Type B pancreatic cell (in vitro differentiated cells): Measurements from ENCODE around the gene SUPT6H. TPM values are rescaled to one million over a fixed set of nuclear protein-coding genes. Genes with fewer than 3 reads are reported as not detected.

ENCODE experiments used
- DNase-seq: peaks from one replicate; pipeline ENCODE4 v3.0.0; 2021; ENCODE audit warnings: mixed read lengths; ENCODE audit not compliant: unreplicated experiment; ENCODE audit errors: extremely low spot score
- H3K27ac Mint-ChIP-seq: 2 replicates; pipeline ENCODE4 v1.8.0; 2021; ENCODE audit warnings: mild to moderate bottlenecking, mixed read lengths
- H3K27me3 Mint-ChIP-seq: 2 replicates; pipeline ENCODE4 v1.8.0; 2021; ENCODE audit warnings: mixed read lengths
- H3K36me3 Mint-ChIP-seq: 2 replicates; pipeline ENCODE4 v1.8.0; 2021; ENCODE audit warnings: mixed read lengths
- H3K4me1 Mint-ChIP-seq: one replicate; pipeline ENCODE4 v1.8.0; 2021; ENCODE audit warnings: mixed read lengths; ENCODE audit not compliant: unreplicated experiment
- H3K4me3 Mint-ChIP-seq: 2 replicates; pipeline ENCODE4 v1.8.0; 2021; ENCODE audit warnings: mild to moderate bottlenecking, mixed read lengths
- H3K9me3 Mint-ChIP-seq: 2 replicates; pipeline ENCODE4 v1.8.0; 2021; ENCODE audit warnings: mixed read lengths
- total RNA-seq: library from RNA; stranded (reverse); gene quantifications from 2 replicates; pipeline ENCODE4 v1.2.1, GENCODE V29; 2021; ENCODE audit warnings: low replicate concordance
- TF ChIP-seq, protein P1 (sequence below): fragments of 200-600 bp; sonication (generic); conservative IDR thresholded peaks from 2 replicates; pipeline ENCODE4 v1.5.0; 2021; ENCODE audit warnings: antibody characterized with exemption, mild to moderate bottlenecking

SUPT6H gene
- total RNA-seq, 1 donor from 2014 or later, result 69.2 TPM

DNA sequence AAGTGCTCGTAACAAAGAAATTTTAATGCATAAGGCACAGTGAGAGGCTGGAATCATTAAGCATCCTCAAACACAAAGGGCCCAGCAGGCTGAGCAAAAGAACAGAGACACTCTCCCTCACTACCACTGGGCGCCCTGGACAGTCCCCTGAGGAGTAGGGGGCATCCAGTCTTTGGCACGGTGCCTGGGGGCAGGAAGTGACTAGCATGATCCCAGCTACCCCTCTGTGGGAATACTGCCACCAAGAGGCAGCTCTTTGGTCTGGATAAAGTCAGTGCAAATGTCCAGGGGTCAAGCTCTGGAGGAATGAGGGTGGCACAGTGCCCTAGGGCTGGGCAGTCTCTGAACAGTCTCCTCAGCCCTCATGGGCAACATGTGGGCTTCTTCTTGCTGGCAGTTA is 52.3 kb downstream of the SUPT6H start:
- Mint-ChIP-seq H3K27ac (no peak overlapping the region), H3K27me3 (no peaks in the 10 kb centered on the region), H3K4me3 (peak overlapping the region; percentile 60), H3K9me3 (no peaks in the 10 kb centered on the region), H3K4me1 (peaks cover 22% of the 10 kb centered on the region), H3K36me3 (peaks cover 21% of the 10 kb centered on the region)
- TF ChIP-seq, protein P1, sequence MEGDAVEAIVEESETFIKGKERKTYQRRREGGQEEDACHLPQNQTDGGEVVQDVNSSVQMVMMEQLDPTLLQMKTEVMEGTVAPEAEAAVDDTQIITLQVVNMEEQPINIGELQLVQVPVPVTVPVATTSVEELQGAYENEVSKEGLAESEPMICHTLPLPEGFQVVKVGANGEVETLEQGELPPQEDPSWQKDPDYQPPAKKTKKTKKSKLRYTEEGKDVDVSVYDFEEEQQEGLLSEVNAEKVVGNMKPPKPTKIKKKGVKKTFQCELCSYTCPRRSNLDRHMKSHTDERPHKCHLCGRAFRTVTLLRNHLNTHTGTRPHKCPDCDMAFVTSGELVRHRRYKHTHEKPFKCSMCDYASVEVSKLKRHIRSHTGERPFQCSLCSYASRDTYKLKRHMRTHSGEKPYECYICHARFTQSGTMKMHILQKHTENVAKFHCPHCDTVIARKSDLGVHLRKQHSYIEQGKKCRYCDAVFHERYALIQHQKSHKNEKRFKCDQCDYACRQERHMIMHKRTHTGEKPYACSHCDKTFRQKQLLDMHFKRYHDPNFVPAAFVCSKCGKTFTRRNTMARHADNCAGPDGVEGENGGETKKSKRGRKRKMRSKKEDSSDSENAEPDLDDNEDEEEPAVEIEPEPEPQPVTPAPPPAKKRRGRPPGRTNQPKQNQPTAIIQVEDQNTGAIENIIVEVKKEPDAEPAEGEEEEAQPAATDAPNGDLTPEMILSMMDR, result no peak
- DNase-seq, result no peak

DNA sequence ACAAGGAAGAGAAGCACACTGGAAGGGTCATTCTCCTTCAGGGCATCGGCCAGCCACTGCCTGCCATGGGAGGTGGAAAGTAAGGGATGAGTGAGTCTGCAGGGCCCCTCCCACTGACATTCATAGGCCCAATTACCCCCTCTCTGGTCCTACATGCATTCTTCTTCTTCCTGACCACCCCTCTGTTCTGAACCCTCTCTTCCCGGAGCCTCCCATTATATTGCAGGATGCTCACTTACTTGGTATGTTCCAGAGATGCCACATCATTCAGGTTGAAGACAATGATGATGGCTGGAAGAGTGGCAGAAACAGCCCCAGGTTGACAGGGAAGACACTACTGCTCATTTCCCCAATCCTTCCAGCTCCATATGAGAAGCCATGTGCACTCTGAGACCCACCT is 53.2 kb downstream of the SUPT6H start:
- Mint-ChIP-seq H3K36me3 (peaks cover 27% of the 10 kb centered on the region), H3K27ac (peak overlapping the region; percentile 48), H3K9me3 (no peaks in the 10 kb centered on the region), H3K4me1 (peaks cover 30% of the 10 kb centered on the region), H3K27me3 (no peaks in the 10 kb centered on the region), H3K4me3 (peak overlapping the region; percentile 84)
- DNase-seq, result no peak
- TF ChIP-seq, protein P1, result no peak

DNA sequence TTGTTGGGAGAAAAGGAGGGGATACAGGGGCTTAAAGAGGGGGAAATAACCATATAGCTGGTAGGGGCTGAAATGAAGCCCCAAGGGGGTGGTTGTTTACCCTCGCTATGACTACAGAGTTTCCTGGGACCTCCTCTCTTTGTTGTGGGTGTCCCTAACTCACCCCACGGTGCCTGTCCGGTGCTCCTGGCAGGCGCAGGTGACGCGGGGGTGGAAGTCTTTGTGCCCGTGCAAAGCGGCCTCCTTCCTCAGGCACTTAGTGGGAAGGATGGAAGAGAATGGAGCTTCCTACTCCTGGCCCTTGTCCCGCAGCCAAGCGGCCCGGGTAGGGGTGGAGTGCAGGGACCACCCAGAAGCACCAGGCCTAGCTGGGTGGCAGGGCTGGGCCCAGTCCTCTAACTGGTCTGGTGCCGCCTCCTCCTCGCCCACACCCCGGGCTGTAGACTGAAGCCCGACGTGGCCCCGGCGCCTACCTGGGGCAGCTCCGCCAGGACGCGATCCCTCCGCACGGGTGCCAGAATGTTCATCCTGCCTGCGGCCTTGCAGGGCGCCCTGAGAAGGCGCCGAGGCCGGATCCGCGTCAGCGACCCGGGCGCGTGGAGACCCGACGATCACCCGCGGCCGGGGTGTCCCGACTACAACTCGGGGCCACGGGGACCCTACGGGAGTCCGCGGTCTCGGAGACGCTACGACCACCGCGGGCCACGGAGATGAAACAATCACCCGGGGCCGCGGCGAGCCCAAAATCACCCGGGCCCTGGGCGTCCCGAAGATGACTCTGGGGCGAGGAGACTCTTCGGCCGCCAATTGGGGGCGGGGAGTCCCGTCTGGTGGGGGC is 55.0 kb downstream of the SUPT6H start:
- Mint-ChIP-seq H3K36me3 (peaks cover 39% of the 10 kb centered on the region), H3K27ac (peak overlapping the region; percentile 26), H3K4me1 (peaks cover 35% of the 10 kb centered on the region), H3K4me3 (peak overlapping the region; percentile 84), H3K9me3 (no peaks in the 10 kb centered on the region), H3K27me3 (no peaks in the 10 kb centered on the region)
- TF ChIP-seq, protein P1, result no peak
- no peak for DNase-seq

DNA sequence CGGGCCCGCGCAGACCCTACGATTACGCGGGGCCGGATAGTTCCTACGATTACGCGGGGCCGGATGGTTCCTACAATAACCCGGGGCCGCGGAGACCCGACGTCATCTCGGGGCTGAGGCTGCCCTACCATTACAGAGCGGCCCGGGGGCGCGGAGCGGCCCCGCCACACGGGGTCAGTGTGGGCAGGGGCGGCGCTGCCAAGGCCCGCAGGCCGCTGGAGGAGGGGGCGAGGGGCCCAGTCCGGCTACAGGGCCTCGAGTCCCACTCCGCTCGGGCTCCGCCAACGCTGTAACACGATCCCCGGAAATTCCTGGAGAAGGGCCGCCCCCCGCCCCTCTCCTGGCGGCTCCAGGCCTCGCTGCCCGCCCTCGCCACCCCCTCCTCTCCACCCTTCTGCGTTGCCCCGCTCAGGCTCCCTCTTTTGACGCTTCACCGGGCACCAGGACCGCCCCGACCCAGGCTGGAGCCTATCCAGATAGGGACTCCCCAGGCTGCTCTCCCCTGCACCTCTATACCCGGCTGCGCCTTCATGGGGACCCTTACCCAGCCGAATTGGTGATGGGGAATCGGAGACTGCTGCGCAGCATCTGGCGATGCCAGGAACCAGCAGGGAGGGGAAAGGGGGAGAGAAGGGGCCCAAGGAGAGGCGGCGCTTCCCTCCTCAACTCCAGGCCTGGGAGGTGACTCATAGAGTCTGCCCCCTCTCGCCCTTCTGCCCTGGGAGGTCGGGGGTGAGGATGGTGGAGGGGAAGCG is 55.8 kb downstream of the SUPT6H start, which contains the start of gene RAB34:
RAB34 (minus strand) TSS at position 291 of the 755 bp plus-strand sequence. CDS start 602 bp downstream, outside the sequence.
- peak within 1 kb of the TSS; percentile 92 for H3K27ac Mint-ChIP-seq
- H3K4me1 Mint-ChIP-seq, result peaks cover 35% of the 10 kb centered on the region
- TF ChIP-seq, protein P1, result peak; percentile 68
- H3K36me3 Mint-ChIP-seq, result peaks cover 37% of the 10 kb centered on the region
- H3K4me3 Mint-ChIP-seq, result peak within 1 kb of the TSS; percentile 84
- no peaks in the 10 kb centered on the region for H3K27me3 Mint-ChIP-seq
- DNase-seq, result peak; percentile 94
- H3K9me3 Mint-ChIP-seq, result no peaks in the 10 kb centered on the region

DNA sequence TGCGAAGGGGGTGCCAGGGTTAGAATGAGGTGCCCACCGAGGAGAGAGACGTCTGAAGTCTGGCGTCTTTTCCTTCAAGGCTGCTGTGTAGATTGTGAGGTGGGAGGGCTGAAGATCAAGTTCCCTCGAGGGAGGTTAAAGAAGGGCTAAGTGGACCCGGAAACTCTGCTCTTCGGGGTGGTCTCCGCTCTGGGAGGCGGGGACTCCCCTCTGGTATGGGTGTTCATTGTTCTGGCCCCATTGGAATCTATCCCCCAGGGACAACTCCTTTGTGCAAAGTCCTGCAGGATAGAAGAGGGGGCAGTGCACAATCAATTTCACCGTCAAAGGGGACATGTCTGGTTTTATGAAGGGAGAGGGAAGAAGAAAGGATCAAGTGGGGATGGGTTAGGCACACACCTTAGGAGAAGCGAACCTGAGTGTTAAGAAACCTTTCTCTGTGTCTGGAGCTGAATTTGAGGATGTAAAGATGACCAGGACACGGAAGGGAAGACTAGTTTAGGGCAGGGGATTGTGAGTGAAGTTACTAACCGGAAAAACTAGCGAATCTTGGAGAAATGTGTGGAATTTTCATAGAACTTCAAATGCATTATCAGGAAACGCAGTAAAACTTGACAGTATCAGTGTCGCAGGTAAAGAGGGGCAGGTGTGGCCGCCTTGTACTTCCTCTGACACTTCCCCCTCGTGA is 56.5 kb downstream of the SUPT6H start:
- H3K9me3 Mint-ChIP-seq, result no peaks in the 10 kb centered on the region
- TF ChIP-seq, protein P1, result no peak
- H3K27ac Mint-ChIP-seq, result peak overlapping the region; percentile 92
- peaks cover 38% of the 10 kb centered on the region for H3K36me3 Mint-ChIP-seq
- H3K4me3 Mint-ChIP-seq, result peak overlapping the region; percentile 84
- no peaks in the 10 kb centered on the region for H3K27me3 Mint-ChIP-seq
- peaks cover 33% of the 10 kb centered on the region for H3K4me1 Mint-ChIP-seq
- DNase-seq, result no peak
